ENCODE results near the gene SYNGR2.

Gene SYNGR2

GRCh38 chr17:78214706-78215061 lies 46.3 kb downstream of the SYNGR2 start:
- DNase-seq (ENCODE audit: extremely low spot score) = no peak
- POLR2A ChIA-PET = interaction anchor here (0.7 to 2.4 kb wide), 7 partner anchors 8 to 35 kb away, joined by 3 to 26 read pairs (median 4); partner anchors contain the start of genes AFMID and TK1
- TF ChIP-seq ZNF384 (IDR thresholded peaks at IDR 0.05) = no peak
- no peak for TF ChIP-seq SP1 (IDR thresholded peaks at IDR 0.05)
- no peak for TF ChIP-seq FOXM1 (IDR thresholded peaks at IDR 0.05; ENCODE audit: borderline replicate concordance)
- no peak for TF ChIP-seq FOXA1 (IDR thresholded peaks at IDR 0.05)
- TF ChIP-seq NFRKB (IDR thresholded peaks at IDR 0.05) = no peak
- no peak for TF ChIP-seq FOXK2 (IDR thresholded peaks at IDR 0.05)
- no peak for TF ChIP-seq SUZ12 (IDR thresholded peaks at IDR 0.05)
- TF ChIP-seq, protein P1, sequence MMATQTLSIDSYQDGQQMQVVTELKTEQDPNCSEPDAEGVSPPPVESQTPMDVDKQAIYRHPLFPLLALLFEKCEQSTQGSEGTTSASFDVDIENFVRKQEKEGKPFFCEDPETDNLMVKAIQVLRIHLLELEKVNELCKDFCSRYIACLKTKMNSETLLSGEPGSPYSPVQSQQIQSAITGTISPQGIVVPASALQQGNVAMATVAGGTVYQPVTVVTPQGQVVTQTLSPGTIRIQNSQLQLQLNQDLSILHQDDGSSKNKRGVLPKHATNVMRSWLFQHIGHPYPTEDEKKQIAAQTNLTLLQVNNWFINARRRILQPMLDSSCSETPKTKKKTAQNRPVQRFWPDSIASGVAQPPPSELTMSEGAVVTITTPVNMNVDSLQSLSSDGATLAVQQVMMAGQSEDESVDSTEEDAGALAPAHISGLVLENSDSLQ (IDR thresholded peaks at IDR 0.05) = no peak
- CTCF ChIA-PET = no interaction called here

DNA sequence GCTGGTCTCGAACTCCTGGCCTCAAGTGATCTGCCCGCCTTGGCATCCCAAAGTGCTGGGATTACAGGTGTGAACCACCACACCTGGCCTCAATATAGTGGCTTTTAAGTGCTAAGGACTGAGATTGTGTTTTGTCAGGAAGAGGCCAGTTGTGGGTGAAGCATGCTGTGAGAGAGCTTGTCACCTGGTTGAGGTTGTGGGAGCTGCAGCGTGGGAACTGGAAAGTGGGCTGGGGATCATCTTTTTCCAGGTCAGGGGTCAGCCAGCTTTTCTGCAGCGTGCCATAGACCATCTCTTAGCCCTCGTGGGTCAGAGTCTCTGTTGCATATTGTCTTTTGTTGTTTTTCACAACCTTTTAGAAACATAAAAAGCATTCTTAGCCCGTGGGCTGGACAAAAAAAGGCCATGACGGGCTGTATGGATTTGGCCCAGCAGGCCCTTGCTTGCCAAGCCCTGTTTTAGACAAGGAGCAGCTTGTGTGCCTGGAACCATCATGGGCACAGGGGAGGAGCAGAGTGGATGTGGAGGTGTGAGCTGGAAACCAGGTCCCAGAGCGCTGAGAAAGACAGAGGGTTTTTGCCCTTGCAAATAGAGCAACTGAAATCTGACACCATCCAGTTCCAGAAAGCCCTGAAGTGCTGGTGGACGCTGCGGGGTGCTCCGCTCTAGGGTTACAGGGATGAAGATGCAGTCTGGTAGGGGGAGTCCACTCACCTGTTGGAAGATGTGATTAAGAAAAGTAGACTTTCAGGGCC lies 51.2 kb downstream of the SYNGR2 start:
- POLR2A ChIA-PET = interaction anchor here (1.0 kb wide), 1 partner anchor 33 kb away, joined by 5 read pairs; the partner anchor contains the start of genes AFMID and TK1
- no peak for TF ChIP-seq TARDBP (IDR thresholded peaks at IDR 0.05)
- no peak for TF ChIP-seq NFRKB (IDR thresholded peaks at IDR 0.05)
- TF ChIP-seq FOXA1 (IDR thresholded peaks at IDR 0.05) = no peak
- TF ChIP-seq CTBP1 (IDR thresholded peaks at IDR 0.05; ENCODE audit: borderline replicate concordance) = no peak
- TF ChIP-seq ARNT (IDR thresholded peaks at IDR 0.05) = no peak
- no peak for TF ChIP-seq SUZ12 (IDR thresholded peaks at IDR 0.05)
- TF ChIP-seq FOXM1 (IDR thresholded peaks at IDR 0.05; ENCODE audit: borderline replicate concordance) = no peak
- TF ChIP-seq BHLHE40 (IDR thresholded peaks at IDR 0.05; ENCODE audit: borderline replicate concordance) = no peak
- DNase-seq (ENCODE audit: extremely low spot score) = no peak
- CTCF ChIA-PET = interaction anchor here (1.1 kb wide), 1 partner anchor 32 kb away, joined by 3 read pairs; no protein-coding TSS in a partner anchor

All from HEK293T (cell line).